ENCODE data around the gene OR10P1. TPM values are rescaled to one million over a fixed set of nuclear protein-coding genes. Genes with fewer than 3 reads are reported as not detected.

OR10P1 gene
- total and polyA plus RNA-seq, 2 experiments from 2014 or later: not detected

DNA sequence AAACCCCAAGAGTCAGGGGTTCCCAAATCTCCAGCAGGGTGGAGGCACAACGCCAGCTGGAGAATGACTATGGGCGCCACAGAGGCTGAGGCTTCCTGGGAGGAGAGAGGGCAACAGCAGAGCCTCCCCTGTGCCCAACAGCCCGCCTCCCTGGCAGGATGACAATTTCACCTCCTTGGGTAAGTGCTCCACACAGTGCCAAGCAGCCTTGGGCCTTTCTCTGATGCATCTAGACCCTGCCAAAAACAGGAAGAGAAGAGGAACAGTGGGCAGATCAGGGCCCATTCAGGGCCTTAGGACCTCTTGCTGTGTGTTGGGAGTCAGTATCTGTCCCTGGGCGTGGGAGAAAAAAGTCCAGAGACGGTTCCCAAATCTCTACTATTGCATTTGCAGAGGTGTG lies 5.0 kb upstream of the OR10P1 start:
- Histone ChIP-seq H3K27ac (no peak overlapping the region), H3K4me1 (ENCODE audit: low read depth) (peaks cover 15% of the 10 kb centered on the region), H3K27me3 (peaks cover 10% of the 10 kb centered on the region), H3K36me3 (no peaks in the 10 kb centered on the region), H3K4me3 (no peak overlapping the region), H3K9me3 (ENCODE audit: low read depth) (no peaks in the 10 kb centered on the region)
- no peak for DNase-seq (ENCODE audit: low read depth in 1 of 2, low spot score in 1 of 2)
- no peak for TF ChIP-seq CTCF (IDR thresholded peaks at IDR 0.05; ENCODE audit: low read depth, low read length)

DNA sequence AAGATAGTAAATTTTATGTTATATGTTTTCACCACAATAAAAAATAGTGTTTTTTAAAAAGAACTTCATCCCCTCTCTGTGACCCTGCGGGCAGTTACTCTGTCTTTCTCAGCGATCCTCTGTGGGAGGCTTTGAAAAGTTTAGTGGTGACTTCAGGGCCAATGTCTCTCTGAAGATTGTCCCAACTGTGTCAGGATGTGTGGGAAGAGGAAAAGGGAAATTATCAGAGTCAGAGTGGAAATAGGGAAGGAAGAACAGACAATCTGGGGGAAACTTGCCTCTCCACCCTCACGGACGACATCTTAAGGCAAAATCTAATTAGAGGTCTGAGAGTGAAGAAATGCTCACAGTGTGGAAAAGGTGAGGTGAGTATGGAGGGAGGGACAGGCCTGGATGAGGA lies 3.5 kb upstream of the OR10P1 start:
- DNase-seq (ENCODE audit: low read depth in 1 of 2, low spot score in 1 of 2): no peak
- H3K27me3 ChIP-seq: peaks cover 16% of the 10 kb centered on the region
- no peaks in the 10 kb centered on the region for H3K9me3 ChIP-seq (ENCODE audit: low read depth)
- no peak for TF ChIP-seq CTCF (IDR thresholded peaks at IDR 0.05; ENCODE audit: low read depth, low read length)
- no peak overlapping the region for H3K27ac ChIP-seq
- peaks cover 15% of the 10 kb centered on the region for H3K4me1 ChIP-seq (ENCODE audit: low read depth)
- no peaks in the 10 kb centered on the region for H3K36me3 ChIP-seq
- no peak overlapping the region for H3K4me3 ChIP-seq

GRCh38 chr12:55636116-55636655 lies 506 bp upstream of the OR10P1 start:
- Histone ChIP-seq H3K4me3 (no peak overlapping the region), H3K36me3 (no peaks in the 10 kb centered on the region), H3K9me3 (ENCODE audit: low read depth) (no peaks in the 10 kb centered on the region), H3K27me3 (peaks cover 16% of the 10 kb centered on the region), H3K4me1 (ENCODE audit: low read depth) (peaks cover 10% of the 10 kb centered on the region), H3K27ac (no peak overlapping the region)
- DNase-seq (ENCODE audit: low read depth in 1 of 2, low spot score in 1 of 2): no peak
- no peak for TF ChIP-seq CTCF (IDR thresholded peaks at IDR 0.05; ENCODE audit: low read depth, low read length)

DNA sequence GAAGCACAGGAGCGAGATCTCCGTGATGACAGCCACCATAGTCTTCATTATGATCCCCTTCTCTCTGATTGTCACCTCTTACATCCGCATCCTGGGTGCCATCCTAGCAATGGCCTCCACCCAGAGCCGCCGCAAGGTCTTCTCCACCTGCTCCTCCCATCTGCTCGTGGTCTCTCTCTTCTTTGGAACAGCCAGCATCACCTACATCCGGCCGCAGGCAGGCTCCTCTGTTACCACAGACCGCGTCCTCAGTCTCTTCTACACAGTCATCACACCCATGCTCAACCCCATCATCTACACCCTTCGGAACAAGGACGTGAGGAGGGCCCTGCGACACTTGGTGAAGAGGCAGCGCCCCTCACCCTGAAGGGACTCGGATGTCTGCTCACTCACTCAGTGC lies 775 bp downstream of the OR10P1 start:
- no peaks in the 10 kb centered on the region for H3K36me3 ChIP-seq
- H3K9me3 ChIP-seq (ENCODE audit: low read depth): no peaks in the 10 kb centered on the region
- no peak for DNase-seq (ENCODE audit: low read depth in 1 of 2, low spot score in 1 of 2)
- no peak overlapping the region for H3K4me3 ChIP-seq
- peaks cover 16% of the 10 kb centered on the region for H3K27me3 ChIP-seq
- TF ChIP-seq CTCF (IDR thresholded peaks at IDR 0.05; ENCODE audit: low read depth, low read length): no peak
- H3K4me1 ChIP-seq (ENCODE audit: low read depth): peaks cover 6% of the 10 kb centered on the region
- H3K27ac ChIP-seq: no peak overlapping the region

DNA sequence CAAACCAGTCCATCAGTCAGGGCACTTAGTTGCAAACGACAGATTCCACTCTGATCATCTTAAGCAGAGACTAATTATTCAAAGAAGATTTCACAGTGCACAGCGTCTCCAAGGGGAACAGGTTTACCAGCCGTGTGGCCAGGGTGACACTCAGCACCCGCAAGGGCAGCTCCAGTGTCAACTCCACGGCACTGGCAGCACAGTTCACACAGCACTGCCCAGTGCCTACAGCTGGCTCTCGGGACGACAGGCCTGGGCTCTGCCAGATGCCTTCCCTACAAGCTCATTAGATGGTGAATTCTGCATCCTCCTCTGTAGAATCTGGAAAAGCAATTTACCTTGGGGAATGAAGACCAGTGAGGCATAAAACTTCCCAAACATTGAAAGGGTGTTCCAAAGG lies 4.9 kb downstream of the OR10P1 start:
- Histone ChIP-seq H3K27ac (no peak overlapping the region), H3K36me3 (no peaks in the 10 kb centered on the region), H3K27me3 (peaks cover 10% of the 10 kb centered on the region), H3K9me3 (ENCODE audit: low read depth) (no peaks in the 10 kb centered on the region), H3K4me1 (ENCODE audit: low read depth) (no peaks in the 10 kb centered on the region), H3K4me3 (no peak overlapping the region)
- no peak for TF ChIP-seq CTCF (IDR thresholded peaks at IDR 0.05; ENCODE audit: low read depth, low read length)
- no peak for DNase-seq (ENCODE audit: low read depth in 1 of 2, low spot score in 1 of 2)

DNA sequence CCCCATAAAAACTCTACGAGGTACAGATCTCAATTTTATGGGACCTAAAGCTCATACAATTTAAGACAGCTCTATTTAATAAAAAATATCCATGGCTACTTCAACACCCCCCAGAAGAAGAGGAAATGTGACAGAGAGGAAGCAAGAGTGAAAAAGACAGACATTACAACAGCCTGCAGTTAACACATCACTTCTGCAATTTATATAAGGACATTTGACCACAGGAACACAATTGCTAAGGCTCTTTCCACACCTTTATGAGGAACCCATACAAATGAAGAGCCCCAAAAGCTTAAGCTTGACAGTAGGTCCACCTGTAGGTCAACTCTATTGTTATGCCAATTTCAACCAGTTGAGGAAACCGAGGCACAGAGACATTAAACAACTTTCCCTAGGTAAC lies 5.6 kb downstream of the OR10P1 start:
- no peaks in the 10 kb centered on the region for H3K9me3 ChIP-seq (ENCODE audit: low read depth)
- no peak for TF ChIP-seq CTCF (IDR thresholded peaks at IDR 0.05; ENCODE audit: low read depth, low read length)
- H3K27me3 ChIP-seq: peaks cover 10% of the 10 kb centered on the region
- no peak for DNase-seq (ENCODE audit: low read depth in 1 of 2, low spot score in 1 of 2)
- no peak overlapping the region for H3K27ac ChIP-seq
- H3K4me1 ChIP-seq (ENCODE audit: low read depth): no peaks in the 10 kb centered on the region
- no peaks in the 10 kb centered on the region for H3K36me3 ChIP-seq
- H3K4me3 ChIP-seq: no peak overlapping the region
